ENCODE results near the gene P2RY8. TPM values are rescaled to one million over a fixed set of nuclear protein-coding genes. Genes with fewer than 3 reads are reported as not detected.

The P2RY8 gene
- total RNA-seq, 1 donor from 2014 or later, result not detected

- no peak for FAIRE-seq
- TF ChIP-seq, protein P1, sequence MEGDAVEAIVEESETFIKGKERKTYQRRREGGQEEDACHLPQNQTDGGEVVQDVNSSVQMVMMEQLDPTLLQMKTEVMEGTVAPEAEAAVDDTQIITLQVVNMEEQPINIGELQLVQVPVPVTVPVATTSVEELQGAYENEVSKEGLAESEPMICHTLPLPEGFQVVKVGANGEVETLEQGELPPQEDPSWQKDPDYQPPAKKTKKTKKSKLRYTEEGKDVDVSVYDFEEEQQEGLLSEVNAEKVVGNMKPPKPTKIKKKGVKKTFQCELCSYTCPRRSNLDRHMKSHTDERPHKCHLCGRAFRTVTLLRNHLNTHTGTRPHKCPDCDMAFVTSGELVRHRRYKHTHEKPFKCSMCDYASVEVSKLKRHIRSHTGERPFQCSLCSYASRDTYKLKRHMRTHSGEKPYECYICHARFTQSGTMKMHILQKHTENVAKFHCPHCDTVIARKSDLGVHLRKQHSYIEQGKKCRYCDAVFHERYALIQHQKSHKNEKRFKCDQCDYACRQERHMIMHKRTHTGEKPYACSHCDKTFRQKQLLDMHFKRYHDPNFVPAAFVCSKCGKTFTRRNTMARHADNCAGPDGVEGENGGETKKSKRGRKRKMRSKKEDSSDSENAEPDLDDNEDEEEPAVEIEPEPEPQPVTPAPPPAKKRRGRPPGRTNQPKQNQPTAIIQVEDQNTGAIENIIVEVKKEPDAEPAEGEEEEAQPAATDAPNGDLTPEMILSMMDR (IDR thresholded peaks at IDR 0.05; ENCODE audit: insufficient read depth, low read length, severe bottlenecking), result no peak
- Histone ChIP-seq H3K36me3 (ENCODE audit: control insufficient read depth, insufficient read depth, low read length) (no peaks in the 10 kb centered on the region), H3K4me3 (ENCODE audit: low read depth, low read length) (no peak overlapping the region), H3K27me3 (ENCODE audit: control insufficient read depth, insufficient read depth, low read length) (no peaks in the 10 kb centered on the region)
- DNase-seq (ENCODE audit: low read depth), result no peak
These were observed 68.7 kb downstream of the P2RY8 start for GRCh38 chrX:1468250-1468772.

DNA sequence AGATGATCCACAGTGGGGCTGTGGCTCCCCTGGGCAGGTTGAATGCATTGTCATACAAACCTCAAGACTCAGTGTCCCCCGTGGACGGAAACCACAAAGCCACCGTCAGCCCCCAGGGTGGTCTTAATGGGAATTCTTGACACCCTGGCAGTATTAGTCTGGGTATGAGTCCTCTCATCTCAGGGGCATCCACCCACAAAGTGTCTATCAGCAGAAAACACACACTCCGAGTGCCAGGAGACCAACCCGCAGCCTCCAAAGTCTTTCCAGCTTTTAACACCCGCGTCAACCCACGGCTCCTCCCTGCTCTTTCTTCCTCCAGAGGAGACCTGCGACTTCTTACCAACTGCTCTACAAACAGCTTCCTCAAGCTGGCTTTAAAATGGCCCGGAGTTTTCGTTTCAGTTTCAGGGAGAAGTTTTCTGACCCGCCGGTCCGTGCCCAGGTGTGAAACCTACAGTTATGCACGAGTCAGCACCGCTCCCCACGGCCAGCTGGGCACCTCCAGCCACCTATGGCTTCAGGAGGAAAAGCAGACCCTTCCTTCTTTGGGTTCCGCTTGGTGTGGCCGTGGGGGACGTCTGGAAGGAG, 69.9 kb downstream of the P2RY8 start:
- Histone ChIP-seq H3K36me3 (ENCODE audit: control insufficient read depth, insufficient read depth, low read length) (no peaks in the 10 kb centered on the region), H3K27me3 (ENCODE audit: control insufficient read depth, insufficient read depth, low read length) (no peaks in the 10 kb centered on the region), H3K4me3 (ENCODE audit: low read depth, low read length) (no peak overlapping the region)
- TF ChIP-seq, protein P1 (IDR thresholded peaks at IDR 0.05; ENCODE audit: insufficient read depth, low read length, severe bottlenecking), result no peak
- DNase-seq (ENCODE audit: low read depth) (no peak), FAIRE-seq (no peak)

DNA sequence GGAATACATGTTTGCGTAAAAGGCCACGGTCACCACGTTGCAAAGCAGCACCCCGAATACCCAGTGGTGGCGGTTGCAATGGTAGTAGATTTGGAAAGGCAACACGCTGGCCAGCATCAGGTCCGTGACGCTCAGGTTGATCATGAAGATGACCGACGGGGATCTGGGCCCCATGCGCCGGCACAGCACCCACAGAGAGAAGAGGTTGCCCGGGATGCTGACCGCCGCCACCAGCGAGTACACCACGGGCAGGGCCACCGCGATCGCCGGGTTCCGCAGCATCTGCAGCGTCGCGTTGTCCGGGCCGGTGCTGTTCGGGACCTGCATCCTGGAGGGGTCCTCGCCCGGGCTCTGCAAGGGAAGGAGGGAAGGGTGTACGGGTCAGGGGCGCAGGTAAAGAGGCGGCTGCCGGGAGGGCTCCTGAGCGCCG, 70.7 kb downstream of the P2RY8 start:
- no peaks in the 10 kb centered on the region for H3K36me3 ChIP-seq (ENCODE audit: control insufficient read depth, insufficient read depth, low read length)
- FAIRE-seq, result no peak
- DNase-seq (ENCODE audit: low read depth), result no peak
- H3K4me3 ChIP-seq (ENCODE audit: low read depth, low read length), result no peak overlapping the region
- TF ChIP-seq, protein P1 (IDR thresholded peaks at IDR 0.05; ENCODE audit: insufficient read depth, low read length, severe bottlenecking), result no peak
- H3K27me3 ChIP-seq (ENCODE audit: control insufficient read depth, insufficient read depth, low read length), result no peaks in the 10 kb centered on the region

DNA sequence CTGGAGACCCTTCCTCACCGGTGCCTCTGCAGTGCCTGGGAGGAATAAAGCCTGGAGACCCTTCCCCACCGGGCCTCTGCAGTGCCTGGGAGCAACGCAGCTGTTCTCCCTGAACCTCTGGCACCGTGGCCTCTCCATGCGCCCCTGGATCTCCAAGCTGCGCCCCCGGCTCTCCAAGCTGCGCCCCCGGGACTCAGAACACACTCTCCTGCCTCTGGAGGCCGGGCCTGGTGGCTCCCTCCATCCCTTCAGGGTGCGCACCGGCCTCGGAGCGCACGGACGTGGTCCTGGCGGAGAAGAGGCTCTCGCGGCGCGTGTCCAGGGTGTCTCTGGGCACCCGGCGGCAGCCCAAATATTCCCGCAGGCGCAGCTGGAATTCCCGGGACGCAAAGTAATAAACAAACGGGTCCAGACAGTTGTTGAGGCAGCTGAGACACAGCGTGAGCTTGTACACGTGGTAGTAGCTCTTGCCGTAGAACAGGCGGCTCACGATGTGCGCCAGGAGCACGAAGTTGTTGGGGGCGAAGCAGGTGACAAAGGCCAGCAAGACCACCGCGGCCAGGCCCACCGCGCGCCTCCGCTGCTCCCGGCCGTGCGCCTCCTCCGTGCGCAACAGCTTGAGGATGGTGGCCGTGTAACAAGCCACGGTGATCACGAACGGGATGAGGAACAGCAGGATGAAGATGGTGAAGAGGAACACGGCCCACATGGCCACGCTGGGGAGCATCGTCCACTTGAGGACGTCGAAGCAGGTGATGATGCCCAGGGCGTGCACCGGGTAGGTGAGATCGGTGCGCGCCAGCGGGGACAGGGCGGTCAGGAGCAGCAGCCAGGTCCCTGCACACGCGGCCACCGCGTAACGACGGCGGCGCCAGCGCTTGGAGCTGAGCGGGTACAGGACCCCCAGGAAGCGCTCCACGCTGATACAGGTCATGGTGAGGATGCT, 71.4 kb downstream of the P2RY8 start:
- no peaks in the 10 kb centered on the region for H3K36me3 ChIP-seq (ENCODE audit: control insufficient read depth, insufficient read depth, low read length)
- DNase-seq (ENCODE audit: low read depth) (no peak), FAIRE-seq (no peak)
- no peak overlapping the region for H3K4me3 ChIP-seq (ENCODE audit: low read depth, low read length)
- TF ChIP-seq, protein P1 (IDR thresholded peaks at IDR 0.05; ENCODE audit: insufficient read depth, low read length, severe bottlenecking), result no peak
- H3K27me3 ChIP-seq (ENCODE audit: control insufficient read depth, insufficient read depth, low read length), result no peaks in the 10 kb centered on the region

- TF ChIP-seq, protein P1 (IDR thresholded peaks at IDR 0.05; ENCODE audit: insufficient read depth, low read length, severe bottlenecking), result no peak
- no peaks in the 10 kb centered on the region for H3K27me3 ChIP-seq (ENCODE audit: control insufficient read depth, insufficient read depth, low read length)
- no peak for FAIRE-seq
- no peak for DNase-seq (ENCODE audit: low read depth)
- no peaks in the 10 kb centered on the region for H3K36me3 ChIP-seq (ENCODE audit: control insufficient read depth, insufficient read depth, low read length)
- no peak overlapping the region for H3K4me3 ChIP-seq (ENCODE audit: low read depth, low read length)
These were observed 72.1 kb downstream of the P2RY8 start for GRCh38 chrX:1464971-1465285.
